Activated CD4-positive, CD25-positive, alpha-beta regulatory T cell treated with anti-CD3 and anti-CD28 coated beads, Interleukin-2, amount 50 U/mL, for 72 hours (primary cell): ENCODE data around the gene GIMAP8.
A peak's percentile ranks its signal among the peaks of the same experiment; 100 is the strongest.

Source experiments
- DNase-seq: peaks from one replicate; pipeline ENCODE4 v3.0.0; 2021

Gene GIMAP8

DNA sequence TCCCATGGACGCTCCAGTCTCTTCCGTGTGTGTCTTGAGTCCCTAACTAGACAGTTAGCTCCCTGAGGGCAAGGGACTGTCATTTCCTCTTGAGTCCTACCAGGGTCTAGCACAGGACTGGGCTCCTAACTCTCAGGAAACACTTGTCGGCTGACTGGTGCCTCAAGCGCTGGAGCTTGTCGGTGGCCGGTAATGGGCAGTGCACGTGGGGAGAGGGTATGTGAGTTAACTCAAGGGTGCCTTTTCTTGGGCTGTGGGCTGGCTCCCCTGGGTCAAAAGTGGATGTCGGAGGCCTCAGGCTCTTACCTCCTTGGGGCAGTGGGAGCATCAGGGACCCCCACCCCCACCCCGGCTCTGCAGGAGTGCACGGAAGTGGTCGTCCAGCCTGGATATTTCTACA is 38.4 kb upstream of the GIMAP8 start:
- DNase-seq = peak; percentile 21

DNA sequence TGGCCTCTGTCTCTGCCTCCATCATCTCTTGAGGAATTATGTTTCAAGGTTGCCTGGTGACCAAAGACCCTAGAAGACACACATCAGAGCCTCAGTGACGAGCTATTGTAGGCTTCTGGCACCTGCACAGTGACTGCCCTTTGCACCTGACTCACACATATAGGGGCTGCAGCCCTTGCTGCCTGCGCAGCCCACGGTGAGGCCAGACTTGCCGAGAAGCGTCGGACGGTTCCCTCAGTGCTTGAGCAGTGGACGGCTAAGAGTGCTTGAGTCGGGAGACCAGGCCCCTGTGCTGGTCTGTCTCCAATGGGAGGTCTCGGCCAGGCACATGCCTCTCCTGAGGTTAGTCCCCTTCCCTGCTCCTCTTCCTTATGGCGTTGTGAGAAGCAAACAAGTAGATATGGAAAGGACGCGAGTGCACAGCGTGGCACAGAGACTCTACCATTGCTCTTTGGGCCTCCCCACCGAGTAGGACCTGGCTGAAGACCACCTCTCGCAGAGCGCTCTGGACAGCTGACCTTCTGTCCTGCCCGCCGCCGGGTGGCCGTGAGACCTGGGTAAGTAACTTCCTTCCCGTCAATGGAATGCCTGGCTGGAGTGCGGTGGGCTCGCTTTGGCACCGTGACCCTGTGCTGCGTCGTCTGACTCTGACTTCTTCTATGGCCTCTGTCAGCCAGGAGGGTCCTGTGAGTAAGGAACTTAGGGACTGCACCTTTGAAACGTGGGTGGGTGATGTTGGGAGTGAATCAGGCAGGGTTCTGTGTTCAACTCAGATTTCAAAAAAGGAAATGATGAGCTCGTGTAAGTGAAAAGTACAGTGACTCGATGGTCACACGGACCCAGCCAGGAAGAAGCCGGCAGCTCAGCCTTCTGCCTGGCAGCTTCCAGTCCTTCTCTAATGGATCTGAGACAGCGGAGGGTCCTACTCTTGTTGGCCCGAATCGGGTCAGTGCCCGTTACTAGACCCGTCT is 37.6 kb upstream of the GIMAP8 start:
- DNase-seq = peak; percentile 28

DNA sequence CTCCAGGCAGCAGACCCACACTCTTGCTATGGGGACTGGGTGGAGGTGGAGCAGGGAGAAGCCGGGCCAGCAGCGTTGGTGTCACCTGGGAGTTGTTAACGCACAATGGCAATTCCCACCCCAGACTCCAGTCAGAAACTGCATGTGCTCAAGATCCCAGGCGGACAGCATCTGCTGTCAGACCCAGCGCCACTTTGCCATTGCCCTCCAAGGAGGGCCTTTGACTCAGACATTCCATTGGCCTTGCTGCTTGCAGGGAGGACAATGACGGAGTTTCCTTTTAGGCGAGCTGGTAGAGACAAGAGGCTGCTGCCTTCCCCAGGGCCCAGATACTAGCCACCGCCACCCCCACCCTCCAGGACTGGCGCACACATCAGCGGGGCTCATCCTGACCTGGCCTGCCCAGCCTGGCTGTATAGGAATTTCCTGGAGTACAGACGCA is 36.8 kb upstream of the GIMAP8 start:
- DNase-seq = peak; percentile 15

DNA sequence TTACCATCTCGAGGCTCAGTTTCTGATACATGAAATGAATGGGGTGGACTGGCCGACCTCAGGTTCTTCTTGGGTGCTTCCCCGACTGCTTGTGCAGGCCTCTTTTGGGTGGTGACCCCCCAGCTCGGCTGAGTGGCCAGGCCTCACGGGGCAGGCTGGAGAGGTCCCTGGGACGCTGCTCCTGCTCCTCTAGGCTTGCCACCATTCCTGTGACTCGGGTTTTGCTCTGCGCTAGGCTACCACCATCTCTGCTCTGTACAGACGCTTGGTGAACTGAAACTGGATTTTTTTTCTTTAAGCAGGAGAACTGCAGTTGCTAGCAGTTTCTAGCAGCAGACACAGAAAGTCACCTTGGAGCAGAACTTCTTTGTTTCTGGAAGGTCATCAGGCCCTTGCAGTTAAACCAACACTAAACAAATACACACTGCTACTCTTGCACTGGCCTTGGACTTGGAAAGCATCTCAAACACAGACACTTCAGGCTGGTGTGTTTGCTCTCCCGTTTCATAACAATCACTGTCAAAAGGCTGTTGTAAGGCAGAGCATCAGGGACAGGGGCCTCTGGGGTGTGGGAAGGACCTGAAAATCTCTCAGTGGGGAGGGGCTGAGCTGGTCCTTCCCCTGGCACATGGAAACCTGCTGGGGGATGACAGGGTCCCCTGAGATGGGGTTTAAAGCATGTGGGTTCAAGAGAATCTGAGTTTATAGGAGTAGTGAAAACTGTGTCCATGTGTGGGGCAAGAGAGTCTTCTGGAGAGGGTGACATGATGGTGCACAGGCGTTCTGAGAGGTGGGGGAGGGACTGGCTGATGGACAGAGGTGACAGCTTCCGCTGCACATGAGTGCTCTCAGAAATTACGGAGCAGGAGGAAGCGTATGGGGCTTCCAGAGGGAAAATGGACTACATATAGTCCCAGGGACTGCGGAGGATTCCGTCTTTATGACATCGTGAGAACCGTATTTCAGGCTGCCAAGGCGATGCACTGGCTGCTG is 35.0 kb upstream of the GIMAP8 start:
- no peak for DNase-seq

DNA sequence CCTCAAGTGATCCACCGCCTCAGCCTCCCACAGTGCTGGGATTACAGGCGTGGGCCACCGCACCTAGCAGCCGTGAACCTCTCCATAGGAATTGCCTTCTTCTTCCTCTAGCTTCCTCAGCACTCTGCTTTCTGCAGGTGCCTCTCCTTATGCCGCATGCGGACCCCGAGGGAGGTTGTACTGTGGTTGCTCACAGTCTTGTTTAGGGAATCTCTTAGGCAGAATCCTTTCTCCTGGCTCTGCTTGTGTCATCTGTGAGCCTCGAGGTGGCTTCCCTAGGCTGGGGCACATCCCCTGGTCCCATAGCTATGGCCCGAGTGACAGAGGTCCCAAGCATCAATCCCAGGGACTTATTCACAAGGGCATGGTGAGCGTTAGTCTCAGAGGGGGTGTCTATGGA is 33.2 kb upstream of the GIMAP8 start:
- no peak for DNase-seq

DNA sequence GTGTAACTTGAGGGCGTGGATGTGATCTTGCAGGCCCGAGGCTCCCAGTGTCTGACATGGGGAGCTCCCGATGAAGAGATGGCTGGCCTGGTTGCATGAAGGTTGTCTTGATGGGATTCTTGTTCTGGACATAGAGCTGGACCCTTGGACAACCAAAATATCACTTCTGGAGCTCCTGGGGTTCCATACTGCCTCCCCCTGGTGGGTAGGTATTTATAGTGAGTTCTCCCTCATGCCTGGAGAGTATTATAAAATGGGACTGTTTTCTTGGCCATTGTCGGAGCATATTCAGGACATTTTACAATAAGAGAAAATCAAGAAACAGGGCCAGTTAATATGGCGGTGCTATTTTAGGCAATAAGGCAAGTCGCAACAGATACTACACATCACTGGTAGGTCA is 32.6 kb upstream of the GIMAP8 start:
- peak; percentile 9 for DNase-seq

DNA sequence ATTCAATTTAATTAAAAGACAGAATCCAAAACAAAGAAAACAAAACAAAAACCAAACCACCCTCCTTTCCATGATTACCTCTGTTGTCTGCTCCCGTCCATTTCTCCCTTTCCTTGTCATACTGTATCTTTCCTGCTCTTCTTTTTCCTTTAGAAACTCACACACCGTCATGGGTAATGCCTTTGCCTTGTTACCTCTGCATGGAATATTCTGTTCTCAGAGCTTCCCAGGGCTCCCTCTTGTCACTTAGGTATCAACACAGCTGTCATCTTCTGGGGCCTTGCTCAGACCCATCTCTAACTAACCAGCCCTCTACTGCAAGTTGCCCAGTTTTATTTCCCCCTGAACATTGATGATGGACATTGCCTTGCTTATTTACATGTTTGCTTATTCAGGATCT is 30.2 kb upstream of the GIMAP8 start:
- DNase-seq = no peak

DNA sequence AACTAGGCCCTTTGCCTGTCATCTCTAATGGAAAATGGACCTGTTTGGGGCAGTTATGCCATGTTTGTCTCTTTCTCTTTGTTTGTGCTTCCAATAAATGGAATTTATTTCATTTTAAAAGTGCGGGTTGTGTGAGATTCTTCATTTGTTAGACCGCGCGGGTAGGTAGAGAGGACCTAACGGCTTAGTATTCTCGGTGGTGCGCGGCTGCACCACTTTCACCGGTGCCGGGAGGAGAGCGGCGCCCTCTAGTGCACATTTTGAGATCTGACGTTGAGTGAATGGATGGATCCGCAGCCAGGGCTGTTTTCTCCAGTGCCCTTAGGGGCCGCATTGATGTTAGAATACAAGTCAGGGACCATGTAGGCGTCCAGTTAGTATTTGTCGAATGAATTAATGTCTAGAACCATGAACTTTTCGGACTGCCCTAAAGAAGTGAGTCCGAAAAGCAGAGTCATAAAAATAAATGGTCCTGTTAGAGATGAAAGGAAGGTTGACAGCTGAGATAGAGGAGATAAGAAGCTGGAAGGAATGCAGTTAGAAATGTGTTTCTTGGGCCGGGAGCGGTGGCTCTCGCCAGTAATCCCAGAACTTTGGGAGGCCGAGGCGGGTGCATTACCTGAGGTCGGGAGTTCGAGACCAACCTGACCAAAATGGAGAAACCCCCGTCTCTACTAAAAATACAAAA is 29.3 kb upstream of the GIMAP8 start:
- peak; percentile 89 for DNase-seq

DNA sequence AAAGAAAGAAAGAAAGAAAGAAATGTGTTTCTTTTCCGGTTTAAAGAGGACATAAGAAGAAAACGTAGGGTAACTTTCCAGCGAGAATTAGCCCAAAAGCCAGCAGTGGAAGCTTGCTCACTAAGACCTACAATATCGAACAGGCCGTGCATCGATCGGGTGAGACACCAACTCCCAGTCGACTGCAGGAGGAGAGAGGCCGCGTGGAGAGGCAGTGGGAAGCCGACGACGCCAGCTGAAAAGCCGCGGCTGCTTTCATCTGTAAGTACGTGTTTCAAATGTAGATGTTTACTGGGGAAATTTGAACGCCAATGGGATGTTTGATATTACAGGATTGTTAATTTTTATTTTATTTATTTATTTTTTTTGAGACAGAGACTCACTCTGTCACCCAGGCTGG is 28.6 kb upstream of the GIMAP8 start:
- DNase-seq = peak; percentile 17

DNA sequence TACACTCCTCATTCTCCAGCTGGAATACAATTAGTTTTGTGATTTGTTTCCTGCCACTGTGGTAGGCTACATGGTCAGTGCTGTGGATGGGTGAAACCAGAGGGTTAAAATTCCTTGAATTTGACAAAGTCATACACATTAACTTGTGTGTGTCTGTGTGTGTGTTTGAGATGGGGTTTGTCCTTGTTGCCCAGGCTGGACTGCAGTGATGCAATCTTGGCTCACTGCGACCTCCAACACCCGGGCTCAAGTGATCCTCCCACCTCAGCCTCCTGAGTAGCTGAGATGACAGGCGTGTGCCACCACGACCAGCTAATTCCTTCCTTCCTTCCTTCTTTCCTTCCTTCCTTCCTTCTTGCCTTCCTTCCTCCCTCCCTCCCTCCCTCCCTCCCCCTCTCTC is 24.8 kb upstream of the GIMAP8 start:
- DNase-seq = no peak

DNA sequence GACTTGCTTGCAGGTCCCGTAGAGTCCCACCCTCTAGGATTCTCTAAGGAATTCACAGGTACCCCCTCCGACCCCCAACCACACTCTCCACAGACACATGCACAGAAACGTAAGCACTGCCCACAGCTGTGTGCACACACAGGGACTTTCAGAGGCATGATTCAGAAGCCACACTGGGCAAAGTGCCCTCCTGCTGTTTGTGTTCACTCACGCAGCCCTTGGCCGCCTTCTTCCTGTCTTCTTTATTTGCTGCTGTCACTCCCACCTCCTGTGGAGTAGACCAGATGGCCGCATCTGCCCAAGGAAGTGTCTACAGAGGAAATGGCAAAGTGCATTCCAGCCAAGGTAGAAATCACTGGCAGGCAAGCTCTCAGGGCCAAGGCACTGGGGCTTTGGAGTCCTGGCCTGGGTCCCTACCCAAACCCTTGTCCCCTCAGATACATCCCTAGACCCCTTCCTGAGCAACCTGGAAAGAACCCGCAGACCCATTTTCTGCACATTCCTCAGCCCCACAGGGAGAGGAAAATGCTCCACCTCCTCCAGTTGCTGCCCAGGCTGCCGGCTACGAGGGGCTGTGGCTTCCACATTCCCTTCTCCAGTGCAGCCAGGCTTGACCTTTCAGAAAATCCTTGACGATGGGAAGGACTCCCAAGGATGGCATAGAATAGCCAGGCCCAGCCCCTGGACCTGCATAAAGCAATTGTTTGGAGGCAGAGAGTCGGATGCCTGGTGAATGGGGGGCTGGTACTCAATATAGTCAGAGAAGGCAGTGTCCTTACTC is 21.6 kb upstream of the GIMAP8 start:
- no peak for DNase-seq

DNA sequence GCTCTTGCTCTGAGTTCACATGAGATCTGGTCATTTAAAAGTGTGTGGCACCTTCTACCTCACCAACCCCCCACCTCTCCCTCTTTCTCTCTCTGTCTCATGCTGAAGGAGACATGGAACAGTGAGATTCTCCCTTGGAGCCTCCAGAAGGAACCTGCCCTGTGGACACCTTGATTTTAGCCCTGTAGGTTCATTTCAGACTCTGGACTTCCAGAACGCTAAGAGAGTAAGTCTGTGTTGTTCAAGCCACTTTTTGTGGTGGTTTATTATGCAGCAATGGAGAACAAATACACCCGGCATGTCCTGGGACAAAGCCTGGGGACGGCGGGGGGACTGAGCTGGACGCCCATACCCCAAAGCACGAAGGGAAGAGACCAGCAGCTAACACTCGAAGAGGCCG is 20.7 kb upstream of the GIMAP8 start:
- DNase-seq = no peak

DNA sequence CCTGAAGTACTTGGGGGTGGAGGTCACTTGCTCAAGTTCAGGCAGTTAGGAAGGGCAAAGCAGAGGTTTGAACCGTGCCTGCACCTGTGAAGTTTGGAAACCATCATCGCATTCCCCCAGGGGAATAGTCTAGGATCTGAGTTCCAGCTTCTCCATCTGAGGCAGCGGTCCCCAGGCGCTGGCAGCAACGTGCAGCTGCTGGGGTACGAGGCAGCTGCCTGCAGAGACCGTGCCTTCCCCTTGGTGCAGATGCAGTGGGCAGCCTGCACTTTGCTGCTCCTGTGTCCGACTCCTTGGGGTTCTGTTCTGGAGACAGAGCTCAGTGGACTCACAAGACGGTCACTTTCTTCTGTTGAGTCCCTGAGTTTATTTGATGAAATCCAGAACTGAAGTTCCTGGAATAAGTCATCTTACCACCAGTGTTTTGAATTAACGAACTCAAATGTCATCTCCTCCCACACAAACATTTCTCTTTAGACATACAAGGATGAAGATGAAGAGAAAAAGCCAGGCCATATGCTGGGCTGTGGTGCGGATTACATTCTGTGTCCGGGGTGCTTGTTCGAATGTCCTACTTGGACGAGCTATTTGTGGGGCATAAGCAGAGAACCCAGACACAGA is 19.9 kb upstream of the GIMAP8 start:
- no peak for DNase-seq

DNA sequence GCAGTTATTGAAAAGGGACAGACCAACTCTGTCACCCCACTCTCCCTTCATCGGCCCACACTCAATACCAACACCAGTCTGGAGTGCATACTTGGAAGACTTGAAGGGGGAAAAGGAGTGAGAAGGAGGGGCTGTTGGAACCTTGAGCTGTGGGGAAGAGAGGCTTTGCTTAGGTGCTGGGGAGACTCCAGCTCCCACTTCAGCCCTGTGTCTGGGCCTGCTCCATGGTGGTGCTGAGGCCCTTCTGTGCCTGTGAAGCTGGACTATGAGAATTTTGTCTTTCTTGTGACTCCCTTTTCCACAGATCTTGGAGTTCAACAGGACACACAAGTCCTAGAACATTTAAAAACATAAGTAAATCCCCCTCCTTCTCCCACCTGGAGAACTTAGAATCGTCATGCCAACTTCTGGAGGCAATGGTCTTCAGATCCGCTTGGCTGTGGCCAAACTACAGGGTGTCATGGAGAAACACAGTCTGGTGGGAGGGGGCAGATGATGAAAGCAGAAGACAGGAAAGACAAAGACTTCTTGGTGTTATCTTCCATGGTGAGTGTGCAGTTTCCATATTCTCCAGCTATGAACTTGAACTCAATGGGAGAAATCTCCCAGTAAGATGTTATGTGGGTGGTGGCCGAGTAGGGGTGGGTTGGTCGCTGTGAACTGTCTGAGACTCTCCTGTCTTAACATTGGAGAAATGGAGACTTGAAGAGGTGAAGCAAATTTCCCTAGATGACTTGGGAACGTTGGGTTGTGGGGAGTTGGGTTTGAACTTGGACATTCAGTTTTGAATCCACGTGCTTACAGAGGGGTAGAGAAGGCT is 18.4 kb upstream of the GIMAP8 start:
- DNase-seq = no peak

DNA sequence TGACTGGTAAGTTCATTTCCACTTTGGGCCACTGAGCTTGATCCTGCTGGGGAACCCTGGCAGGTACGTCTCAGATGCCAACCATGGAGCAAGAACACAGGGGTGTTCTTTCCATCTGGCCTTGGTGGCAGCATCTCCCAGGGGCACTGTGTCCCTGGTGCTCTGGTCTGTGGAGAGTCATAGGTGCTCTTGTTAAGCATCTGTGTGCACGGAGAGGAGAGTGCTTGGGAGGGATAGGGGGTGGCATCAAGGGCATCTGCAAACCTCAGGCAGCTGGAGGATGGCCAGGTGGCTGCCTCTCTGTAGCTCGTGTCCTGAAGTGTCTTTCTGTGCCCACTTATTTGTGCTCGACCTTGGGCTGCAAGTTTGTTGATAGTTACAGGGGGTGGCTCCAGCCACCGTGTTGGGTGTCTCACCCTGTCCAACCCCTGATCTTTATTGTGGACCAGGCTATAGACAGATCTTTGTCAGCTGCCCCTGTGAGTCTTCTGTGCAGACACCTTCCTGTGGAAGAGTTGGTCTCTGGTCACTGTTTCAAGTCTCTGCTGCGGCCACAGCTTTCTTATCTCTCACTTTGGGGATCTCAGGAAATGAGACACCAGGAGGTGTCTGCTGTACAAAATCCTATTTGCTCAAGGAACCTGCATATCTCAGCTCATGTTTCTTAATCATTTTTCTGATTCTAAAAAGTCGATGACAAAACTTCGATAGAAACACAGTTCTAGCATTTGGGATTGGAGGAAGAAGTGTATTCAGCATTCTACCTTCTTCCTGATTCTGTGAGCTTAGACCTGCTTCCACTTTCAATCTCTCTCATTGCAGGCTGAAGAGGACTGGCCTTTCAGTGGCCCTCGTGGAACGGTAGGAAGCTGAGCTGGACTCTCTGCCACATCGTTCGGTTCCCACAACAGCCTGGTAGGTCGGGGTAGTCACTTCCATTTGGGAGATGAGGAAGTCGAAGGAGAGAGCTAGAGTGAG is 17.2 kb upstream of the GIMAP8 start:
- peak; percentile 20 for DNase-seq

DNA sequence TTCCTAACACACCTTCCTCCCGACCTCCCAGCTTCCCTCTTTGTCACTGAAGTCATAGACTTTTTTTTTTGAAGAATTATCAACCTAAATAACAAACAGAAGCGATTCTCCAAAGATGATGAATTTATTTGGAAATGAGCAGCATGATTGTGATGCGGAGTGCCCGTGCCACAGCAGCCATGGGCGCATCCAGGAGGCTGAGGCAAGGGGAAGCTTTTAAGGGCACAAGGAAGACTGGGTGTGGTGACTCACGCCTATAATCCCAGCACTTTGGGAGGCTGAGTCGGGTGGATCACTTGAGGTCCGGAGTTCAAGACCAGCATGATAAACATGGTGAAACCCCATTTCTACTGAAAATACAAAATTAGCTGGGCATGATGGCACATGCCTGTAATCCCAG is 16.2 kb upstream of the GIMAP8 start:
- no peak for DNase-seq

DNA sequence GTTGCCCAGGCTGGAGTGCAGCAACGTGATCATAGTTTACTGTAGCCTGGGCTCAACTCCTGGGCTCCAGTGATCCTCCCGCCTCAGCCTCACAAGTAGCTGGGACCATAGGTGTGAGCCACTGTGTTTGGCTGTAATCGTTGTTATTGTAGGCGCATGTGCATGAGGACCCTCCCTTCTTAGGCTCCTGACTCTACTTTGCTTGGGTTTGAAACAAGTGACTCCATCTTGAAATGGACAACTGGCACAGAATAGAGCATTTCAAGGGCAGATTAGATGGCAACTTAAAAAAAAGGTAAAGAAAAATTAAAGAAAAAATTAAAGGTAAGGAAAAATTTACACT is 15.4 kb upstream of the GIMAP8 start:
- DNase-seq = no peak

DNA sequence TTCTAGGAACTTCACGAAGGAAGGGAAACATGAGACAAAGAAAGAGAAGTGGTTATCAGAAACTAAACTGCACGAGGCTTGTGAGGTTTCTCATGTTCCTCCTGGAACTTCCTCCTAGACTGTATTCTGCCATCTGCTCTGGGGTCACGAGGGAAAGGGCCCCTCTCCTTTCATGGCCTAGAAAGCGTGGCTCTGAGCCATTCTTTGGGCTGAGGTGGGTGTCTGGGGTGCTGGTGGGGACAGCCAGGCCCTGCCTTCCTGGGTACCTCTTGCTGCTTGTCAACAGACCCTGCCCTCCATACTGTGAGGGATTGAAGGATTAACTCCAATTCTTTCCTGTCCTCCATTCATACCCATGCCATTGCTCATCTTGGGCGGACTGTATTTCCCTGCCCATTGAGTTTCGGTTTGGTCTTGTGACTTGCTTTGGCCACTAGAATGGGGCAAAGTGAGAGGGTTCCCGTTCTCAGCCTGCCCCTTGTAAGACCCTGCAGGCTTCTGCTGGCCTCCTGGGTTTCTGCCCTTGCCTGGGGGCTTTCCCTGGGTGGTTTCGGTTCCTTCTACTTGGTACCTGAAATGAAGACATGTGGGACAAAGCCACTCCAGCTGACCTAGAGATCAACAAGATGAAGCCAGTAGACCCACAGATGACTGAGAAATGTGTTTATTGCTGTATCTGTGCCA is 14.9 kb upstream of the GIMAP8 start:
- no peak for DNase-seq

DNA sequence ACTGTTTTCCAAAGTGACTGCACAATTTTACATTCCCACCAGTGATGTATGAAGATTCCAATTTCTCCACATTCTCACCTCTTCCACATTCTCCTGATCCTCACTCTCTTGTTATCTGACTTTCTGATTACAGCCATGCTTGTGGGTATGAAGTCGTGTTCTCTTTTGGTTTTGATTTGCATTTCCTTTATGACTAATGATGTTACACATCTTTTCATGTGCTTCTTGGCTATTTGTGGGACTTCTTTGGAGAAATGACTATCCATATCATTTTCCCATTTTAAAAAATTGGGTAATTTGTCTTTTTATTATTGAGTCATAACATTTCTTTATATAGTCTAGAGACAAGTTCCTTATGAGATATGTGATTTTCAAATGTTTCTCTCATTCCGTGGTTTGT is 10.5 kb upstream of the GIMAP8 start:
- no peak for DNase-seq
